Heart right ventricle (tissue), 16 donors: ENCODE results near the gene CCDC124. TPM values are rescaled to one million over a fixed set of nuclear protein-coding genes. Genes with fewer than 3 reads are reported as not detected.

Experiments used
- ATAC-seq, 8 donors: fragments of 200-7000 bp; cut with Tn5 transposase; one replicate each; pipeline ENCODE4 v1.9.1; 2020; ENCODE audit warnings: mild to moderate bottlenecking in 8 of 8, moderate library complexity in 8 of 8, moderate number of reproducible peaks in 1 of 8
- DNase-seq, 2 donors: peaks; one replicate each; pipeline ENCODE4 v3.0.0-alpha.2; 2020
- H3K27ac ChIP-seq, 10 donors: fragments of 200-600 bp; sonication (generic) in 2 of 10; one replicate each; pipeline versions ENCODE4 v1.5.0 to v1.8.0; 2020 to 2022; ENCODE audit warnings: mild to moderate bottlenecking in 3 of 10
- H3K27me3 ChIP-seq, 7 donors: fragments of 200-600 bp; one replicate each; pipeline ENCODE4 v1.8.0; 2021 to 2022; ENCODE audit warnings: mild to moderate bottlenecking in 2 of 7
- H3K36me3 ChIP-seq, 9 donors: fragments of 200-600 bp; sonication (generic) in 1 of 9; one replicate each; pipeline versions ENCODE4 v1.5.0 to v1.8.0; 2020 to 2022; ENCODE audit warnings: mild to moderate bottlenecking in 2 of 9
- H3K4me1 ChIP-seq, 9 donors: fragments of 200-600 bp; sonication (generic) in 1 of 9; one replicate each; pipeline versions ENCODE4 v1.5.0 to v1.8.0; 2020 to 2022; ENCODE audit warnings: mild to moderate bottlenecking in 4 of 9
- H3K4me3 ChIP-seq, 10 donors: fragments of 200-600 bp; sonication (generic) in 2 of 10; one replicate each; pipeline versions ENCODE4 v1.5.0 to v1.8.0; 2020 to 2022; ENCODE audit warnings: mild to moderate bottlenecking in 7 of 10, moderate library complexity in 2 of 10
- H3K9me3 ChIP-seq, 11 donors: fragments of 200-600 bp in 10 of 11; sonication (generic) in 2 of 11; one replicate each; pipeline versions ENCODE4 v1.5.0 to v1.8.0; 2013 to 2022; ENCODE audit warnings: mild to moderate bottlenecking in 2 of 11, control low read depth in 1 of 11, moderate library complexity in 1 of 11
- WGBS, 2 donors: extraction: QIAGEN DNeasy Blood & Tissue Kit; methylation state at CpG; one replicate each; pipeline ENCODE4 v1.1.7; 2013; ENCODE audit warnings: inconsistent platforms in 1 of 2; 5-methylcytosine and 5-hydroxymethylcytosine counted together
- intact Hi-C, 10 donors: fragments of 100-400 bp; cut with DNase I; formaldehyde crosslinking; loops; one replicate each; pipeline versions ENCODE4 v1.11.1 to v1.14.2; 2022
- polyA plus RNA-seq, 2 donors: library from polyadenylated mRNA; stranded (reverse); fragments of 200-250 nt; gene quantifications; one replicate each; pipeline ENCODE4 v1.2.3, GENCODE V29; 2013
- total RNA-seq, 10 donors: library from RNA; stranded (reverse); fragmentation: NEBNext Ultra II Directional in 3 of 10; extraction: Animal tissue kit (Norgen Biotek cat#: 25700) in 3 of 10; gene quantifications; one replicate each; pipeline versions ENCODE4 v1.2.1 to v1.2.4, GENCODE V29; 2021 to 2023
- TF ChIP-seq, protein P1 (sequence below), 9 donors: fragments of 200-600 bp; sonication (generic) in 2 of 9; IDR thresholded peaks; one replicate each; pipeline versions ENCODE4 v1.5.0 to v1.8.0; 2021 to 2022; ENCODE audit warnings: antibody characterized with exemption in 9 of 9, mild to moderate bottlenecking in 5 of 9, moderate library complexity in 1 of 9
- donor health status: Arrhythmogenic right ventricular cardiomyopathy.
- donor health status: ischemic (EF 13 %, LVEDD 7.1; RV severe dilation, severe dysfunction).
- donor health status: healthy with polysubstance abuse.
- donor health status: DM: no; HTN: yes; CAD: no.
- donor health status: DM: no; HTN: no; CAD: no.
- donor health status: ischemic (EF 25% LVEDD 6.9; RV normal size, moderate dysfunction).
- donor health status: ischemic (EF 25% LVEDD 5.7; RV mildly dilated, moderate dysfunction).
- donor health status: healthy.
- donor health status: DM: yes; HTN: yes; CAD: no.
- donor health status: Ischemic cardiomyopathy.
- donor health status: ischemic (EF 35%, LVEDD 5.7; RV mildly dilated, moderate dysfunction).
- donor health status: nonischemic (EF 11% LVEDD 7.7; RV severe dilation, severe dysfunction).
- donor health status: DM: yes; HTN: yes; CAD: no.
- donor health status: PGD.
- donor health status: ischemic (EF 29% LVEDD 5.4; RV normal size, mild dysfunction).
- donor health status: nonischemic (EF 23%, LVEDD 6.1; RV moderate dilation, normal function).

CCDC124 gene
- total and polyA plus RNA-seq, 12 donors = 52.0 to 240 (median 66.2) TPM

- ATAC-seq (no peak), DNase-seq (no peak)
- no peaks in the 10 kb centered on the region for H3K36me3 ChIP-seq
- TF ChIP-seq, protein P1, sequence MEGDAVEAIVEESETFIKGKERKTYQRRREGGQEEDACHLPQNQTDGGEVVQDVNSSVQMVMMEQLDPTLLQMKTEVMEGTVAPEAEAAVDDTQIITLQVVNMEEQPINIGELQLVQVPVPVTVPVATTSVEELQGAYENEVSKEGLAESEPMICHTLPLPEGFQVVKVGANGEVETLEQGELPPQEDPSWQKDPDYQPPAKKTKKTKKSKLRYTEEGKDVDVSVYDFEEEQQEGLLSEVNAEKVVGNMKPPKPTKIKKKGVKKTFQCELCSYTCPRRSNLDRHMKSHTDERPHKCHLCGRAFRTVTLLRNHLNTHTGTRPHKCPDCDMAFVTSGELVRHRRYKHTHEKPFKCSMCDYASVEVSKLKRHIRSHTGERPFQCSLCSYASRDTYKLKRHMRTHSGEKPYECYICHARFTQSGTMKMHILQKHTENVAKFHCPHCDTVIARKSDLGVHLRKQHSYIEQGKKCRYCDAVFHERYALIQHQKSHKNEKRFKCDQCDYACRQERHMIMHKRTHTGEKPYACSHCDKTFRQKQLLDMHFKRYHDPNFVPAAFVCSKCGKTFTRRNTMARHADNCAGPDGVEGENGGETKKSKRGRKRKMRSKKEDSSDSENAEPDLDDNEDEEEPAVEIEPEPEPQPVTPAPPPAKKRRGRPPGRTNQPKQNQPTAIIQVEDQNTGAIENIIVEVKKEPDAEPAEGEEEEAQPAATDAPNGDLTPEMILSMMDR (IDR thresholded peaks at IDR 0.05) = no peak
- intact Hi-C loops = loop anchor here in 3 of 10 donors (5.0 to 10.0 kb wide), 2 partner anchors 126 to 128 kb away; no protein-coding TSS in a partner anchor
- no peak overlapping the region for H3K4me3 ChIP-seq
- H3K27ac ChIP-seq = no peak overlapping the region
- no peaks in the 10 kb centered on the region for H3K9me3 ChIP-seq
- WGBS, 2 donors = 76 to 77% methylated on average over 25 to 27 of the region's 27 CpGs
- H3K27me3 ChIP-seq = peaks cover 0 to 14% (median 4%) of the 10 kb centered on the region in 7 donors
- no peaks in the 10 kb centered on the region for H3K4me1 ChIP-seq
Measured at GRCh38 chr19:17993076-17993813, 60.4 kb downstream of the CCDC124 start.

Other genes with a start within 250 kb of the CCDC124 start
- gene UNC13A, start 244.7 kb upstream of the CCDC124 start, total RNA-seq = under 1 TPM in 8 of 10 donors, not detected in 2; 0.02 to 0.72 (median 0.06) TPM
- gene UNC13A, start 244.7 kb upstream of the CCDC124 start, polyA plus RNA-seq = under 1 TPM; 0.03 to 0.44 TPM
- gene MAP1S, start 213.5 kb upstream of the CCDC124 start, total RNA-seq = 10 to 100 TPM; 20.7 to 48.7 (median 27.1) TPM
- 10 to 100 TPM; 20.4 to 25.7 TPM for gene MAP1S, start 213.5 kb upstream of the CCDC124 start, polyA plus RNA-seq
- 1 to 10 TPM in 4 of 10 donors, under 1 TPM in 6; 0.21 to 2.6 (median 0.83) TPM for gene FCHO1, start 181.5 kb upstream of the CCDC124 start, total RNA-seq
- gene FCHO1, start 181.5 kb upstream of the CCDC124 start, polyA plus RNA-seq = under 1 TPM; 0.44 to 0.61 TPM
- not detected for gene B3GNT3, start 137.9 kb upstream of the CCDC124 start, total RNA-seq
- not detected for gene B3GNT3, start 137.9 kb upstream of the CCDC124 start, polyA plus RNA-seq
- not detected for gene INSL3, start 111.5 kb upstream of the CCDC124 start, total RNA-seq
- gene INSL3, start 111.5 kb upstream of the CCDC124 start, polyA plus RNA-seq = under 1 TPM in 1 of 2 donors, not detected in 1; 0.04 TPM
- gene JAK3, start 85.0 kb upstream of the CCDC124 start, total RNA-seq = 10 to 100 TPM in 1 of 10 donors, 1 to 10 TPM in 7, under 1 TPM in 2; 0.59 to 16.9 (median 1.6) TPM
- 1 to 10 TPM in 1 of 2 donors, under 1 TPM in 1; 0.88 to 3.7 TPM for gene JAK3, start 85.0 kb upstream of the CCDC124 start, polyA plus RNA-seq
- 1,000 to 10,000 TPM in 1 of 10 donors, 100 to 1,000 TPM in 9; 623 to 1,142 (median 682) TPM for gene RPL18A, start 73.1 kb upstream of the CCDC124 start, total RNA-seq
- 1,000 to 10,000 TPM in 1 of 2 donors, 100 to 1,000 TPM in 1; 685 to 2,570 TPM for gene RPL18A, start 73.1 kb upstream of the CCDC124 start, polyA plus RNA-seq
- under 1 TPM in 1 of 10 donors, not detected in 9; 0.16 TPM for gene SLC5A5, start 61.1 kb upstream of the CCDC124 start, total RNA-seq
- gene SLC5A5, start 61.1 kb upstream of the CCDC124 start, polyA plus RNA-seq = not detected
- gene KCNN1, start 34.1 kb downstream of the CCDC124 start, total RNA-seq = under 1 TPM in 1 of 10 donors, not detected in 9; 0.72 TPM
- gene KCNN1, start 34.1 kb downstream of the CCDC124 start, polyA plus RNA-seq = not detected
- gene ARRDC2, start 75.2 kb downstream of the CCDC124 start, total RNA-seq = 10 to 100 TPM in 5 of 10 donors, 1 to 10 TPM in 5; 4.8 to 22.4 (median 10.0) TPM
- 10 to 100 TPM; 19.3 to 45.5 TPM for gene ARRDC2, start 75.2 kb downstream of the CCDC124 start, polyA plus RNA-seq
- 1 to 10 TPM in 2 of 10 donors, under 1 TPM in 8; 0.24 to 5.4 (median 0.45) TPM for gene IL12RB1, start 153.9 kb downstream of the CCDC124 start, total RNA-seq
- gene IL12RB1, start 153.9 kb downstream of the CCDC124 start, polyA plus RNA-seq = under 1 TPM; 0.36 to 0.51 TPM
- gene MAST3, start 164.8 kb downstream of the CCDC124 start, total RNA-seq = 1 to 10 TPM; 2.8 to 6.4 (median 4.6) TPM
- gene MAST3, start 164.8 kb downstream of the CCDC124 start, polyA plus RNA-seq = 1 to 10 TPM; 1.5 to 2.6 TPM
- 10 to 100 TPM; 15.7 to 29.1 (median 22.3) TPM for gene PIK3R2, start 220.1 kb downstream of the CCDC124 start, total RNA-seq
- gene PIK3R2, start 220.1 kb downstream of the CCDC124 start, polyA plus RNA-seq = 1 to 10 TPM; 2.3 to 6.7 TPM
- 100 to 1,000 TPM in 1 of 10 donors, 10 to 100 TPM in 7, 1 to 10 TPM in 2; 6.5 to 241 (median 11.9) TPM for gene IFI30, start 240.8 kb downstream of the CCDC124 start, total RNA-seq
- gene IFI30, start 240.8 kb downstream of the CCDC124 start, polyA plus RNA-seq = 10 to 100 TPM in 1 of 2 donors, 1 to 10 TPM in 1; 9.7 to 31.2 TPM